Skeletal muscle satellite cell (primary cell): ENCODE results near the gene NAALADL2.
A peak's percentile ranks its signal among the peaks of the same experiment; 100 is the strongest.

Experiments used
- H3K27me3 ChIP-seq: 2 replicates; pipeline ENCODE4 v1.7.0; 2013; ENCODE audit warnings: low read length; ENCODE audit not compliant: control insufficient read depth, insufficient read depth
- H3K36me3 ChIP-seq: 2 replicates; pipeline ENCODE4 v1.7.0; 2013; ENCODE audit warnings: mild to moderate bottlenecking, control low read depth, low read length; ENCODE audit not compliant: insufficient read depth
- H3K4me1 ChIP-seq: 2 replicates; pipeline ENCODE4 v1.7.0; 2013; ENCODE audit warnings: low read length; ENCODE audit not compliant: control insufficient read depth, insufficient read depth
- H3K4me2 ChIP-seq: 2 replicates; pipeline ENCODE4 v1.7.0; 2013; ENCODE audit warnings: mild to moderate bottlenecking, low read length
- H3K4me3 ChIP-seq: 2 replicates; pipeline ENCODE4 v1.7.0; 2013; ENCODE audit warnings: low read length
- H3K9ac ChIP-seq: 2 replicates; pipeline ENCODE4 v1.7.0; 2013; ENCODE audit warnings: mild to moderate bottlenecking, low read depth, low read length, moderate library complexity
- H3K9me3 ChIP-seq: replicated peaks from 2 replicates; pipeline ENCODE4 v1.7.0; 2013; ENCODE audit warnings: mild to moderate bottlenecking, control low read depth, low read length

The NAALADL2 gene

DNA sequence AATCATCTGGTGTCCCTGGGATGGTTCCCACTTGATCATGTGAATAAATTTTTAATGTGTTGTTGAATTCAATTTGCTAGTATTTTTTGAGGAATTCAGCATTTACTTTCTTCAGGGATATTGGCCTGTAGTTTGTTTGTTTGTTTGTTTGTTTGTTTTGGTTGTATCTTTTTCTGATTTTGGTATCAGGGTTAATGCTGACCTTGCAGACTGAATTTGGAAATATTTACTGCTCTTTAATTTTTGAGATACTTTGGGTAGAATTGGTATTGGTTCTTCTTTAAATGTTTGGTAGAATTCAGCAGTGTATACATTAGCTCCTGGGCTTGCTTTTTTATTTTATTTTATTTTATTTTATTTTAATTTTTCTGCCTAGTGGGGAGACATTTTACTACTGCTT, 803.7 kb downstream of the NAALADL2 start:
- Histone ChIP-seq H3K4me3 (no peak overlapping the region), H3K4me2 (no peak overlapping the region), H3K27me3 (no peaks in the 10 kb centered on the region), H3K9ac (no peak overlapping the region), H3K36me3 (no peaks in the 10 kb centered on the region), H3K9me3 (no peaks in the 10 kb centered on the region), H3K4me1 (no peaks in the 10 kb centered on the region)

DNA sequence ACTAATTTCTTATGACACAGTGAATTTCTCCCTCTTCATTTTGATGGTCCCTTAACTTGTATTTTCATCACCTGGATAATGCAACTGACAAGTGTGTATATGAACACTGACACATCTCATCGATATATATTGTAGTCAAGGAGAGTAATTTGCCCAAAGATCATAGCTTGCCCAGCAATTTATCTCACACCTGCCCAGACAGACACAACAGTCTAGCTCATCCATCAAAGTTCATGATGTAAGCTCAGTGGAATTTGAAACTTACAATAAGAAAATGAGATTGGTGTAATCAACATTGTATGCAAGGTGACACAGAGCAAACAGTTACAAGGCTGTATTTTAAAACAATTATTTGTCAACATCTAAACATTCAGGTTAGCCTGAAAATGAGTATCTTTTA, 805.8 kb downstream of the NAALADL2 start:
- Histone ChIP-seq H3K9ac (no peak overlapping the region), H3K4me2 (no peak overlapping the region), H3K9me3 (no peaks in the 10 kb centered on the region), H3K27me3 (no peaks in the 10 kb centered on the region), H3K36me3 (no peaks in the 10 kb centered on the region), H3K4me1 (peaks cover 6% of the 10 kb centered on the region), H3K4me3 (no peak overlapping the region)

DNA sequence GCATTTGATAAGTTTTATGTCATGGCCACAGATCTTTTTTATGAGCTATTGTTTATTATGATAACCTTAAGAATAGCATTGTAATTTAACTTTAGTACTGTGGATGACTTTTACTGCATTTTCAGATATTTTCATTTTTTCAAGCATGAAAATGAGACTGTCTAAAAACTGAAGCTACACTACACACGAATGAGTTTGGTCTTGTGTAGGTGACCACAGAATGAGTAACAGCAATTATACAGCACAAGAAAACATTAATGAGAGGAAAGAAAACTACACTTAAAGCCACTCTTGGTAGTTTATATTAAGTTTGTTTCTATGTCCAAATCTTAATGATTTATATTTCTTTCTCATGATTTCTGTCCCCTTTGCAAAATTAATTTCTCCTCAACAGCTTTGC, 809.2 kb downstream of the NAALADL2 start:
- Histone ChIP-seq H3K27me3 (no peaks in the 10 kb centered on the region), H3K4me1 (peaks cover 24% of the 10 kb centered on the region), H3K9me3 (no peaks in the 10 kb centered on the region), H3K4me2 (no peak overlapping the region), H3K4me3 (no peak overlapping the region), H3K9ac (no peak overlapping the region), H3K36me3 (no peaks in the 10 kb centered on the region)

DNA sequence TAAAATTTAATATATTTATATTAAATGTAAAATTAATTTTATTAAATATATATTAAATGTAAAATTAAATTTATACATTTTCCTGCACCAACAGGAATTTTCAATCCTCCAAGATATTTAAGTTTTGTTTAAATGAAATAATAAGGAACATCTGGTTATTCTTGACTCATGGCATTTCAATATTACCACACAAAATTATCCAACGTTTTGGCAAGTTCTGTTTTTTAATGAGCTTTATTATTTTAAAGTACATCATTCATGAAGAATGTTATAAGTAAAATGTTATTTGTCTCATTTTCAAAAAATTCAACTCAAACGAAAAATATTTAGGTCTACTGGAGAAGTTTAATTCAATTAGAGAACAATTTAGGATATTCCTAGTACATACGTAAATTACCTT, 811.4 kb downstream of the NAALADL2 start:
- H3K27me3 ChIP-seq: no peaks in the 10 kb centered on the region

DNA sequence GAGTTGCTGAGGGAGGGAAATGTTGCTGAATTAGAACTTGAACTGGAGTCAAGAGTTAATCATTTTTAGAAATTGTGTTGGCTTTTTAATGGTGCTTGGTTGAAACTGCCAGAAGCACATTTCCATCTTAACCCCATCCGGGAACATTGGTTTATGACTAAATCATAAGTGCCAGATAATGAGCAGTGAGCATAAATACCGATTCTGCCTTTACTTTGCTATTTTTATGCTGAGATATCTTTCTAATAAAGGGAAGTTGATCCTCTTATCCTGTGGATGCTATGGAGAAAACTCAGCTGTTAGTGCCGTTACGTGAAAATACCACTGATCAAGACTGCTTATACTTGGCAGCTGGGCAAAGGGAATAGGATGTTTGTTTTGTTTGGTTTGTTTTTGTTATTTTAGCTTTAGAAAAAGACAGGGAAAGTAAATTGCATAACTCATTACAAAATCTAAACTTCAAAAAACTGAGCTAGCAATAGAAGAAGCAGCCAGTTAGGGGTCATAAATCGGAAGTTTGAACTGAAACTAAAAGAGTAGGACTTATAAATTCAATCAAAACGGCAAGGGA, 813.1 kb downstream of the NAALADL2 start:
- H3K4me2 ChIP-seq: peak overlapping the region; percentile 73
- H3K9ac ChIP-seq: peak overlapping the region; percentile 55
- peaks cover 24% of the 10 kb centered on the region for H3K4me1 ChIP-seq
- H3K4me3 ChIP-seq: peak overlapping the region; percentile 58
- no peaks in the 10 kb centered on the region for H3K9me3 ChIP-seq
- H3K27me3 ChIP-seq: no peaks in the 10 kb centered on the region
- H3K36me3 ChIP-seq: no peaks in the 10 kb centered on the region

More for the DNA sequence above, 811.4 kb downstream of the NAALADL2 start:
- H3K36me3 ChIP-seq: no peaks in the 10 kb centered on the region
- H3K4me1 ChIP-seq: peaks cover 24% of the 10 kb centered on the region
- H3K9me3 ChIP-seq: no peaks in the 10 kb centered on the region
- no peak overlapping the region for H3K4me3 ChIP-seq
- no peak overlapping the region for H3K4me2 ChIP-seq
- H3K9ac ChIP-seq: no peak overlapping the region

DNA sequence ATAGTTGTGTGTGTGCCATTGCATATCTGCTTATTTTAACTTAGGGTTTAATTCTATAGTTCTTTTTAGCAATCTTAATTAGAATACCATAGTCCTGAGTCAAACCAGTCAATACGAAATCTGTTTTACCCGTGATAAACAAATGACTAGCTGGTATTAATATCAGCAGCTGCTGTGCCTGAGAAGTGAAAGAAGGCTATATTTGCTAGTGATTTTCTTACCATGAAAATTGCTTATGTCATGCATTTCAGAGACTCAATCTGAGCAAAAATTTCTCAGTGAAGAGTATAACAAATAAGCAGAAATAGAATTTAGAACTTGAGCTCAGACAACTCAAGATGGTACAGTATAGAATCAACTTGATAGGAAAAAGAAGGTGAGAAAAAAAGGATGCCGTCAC, 820.4 kb downstream of the NAALADL2 start:
- Histone ChIP-seq H3K9ac (no peak overlapping the region), H3K4me1 (no peaks in the 10 kb centered on the region), H3K27me3 (no peaks in the 10 kb centered on the region), H3K4me2 (no peak overlapping the region), H3K9me3 (no peaks in the 10 kb centered on the region), H3K4me3 (no peak overlapping the region), H3K36me3 (no peaks in the 10 kb centered on the region)

DNA sequence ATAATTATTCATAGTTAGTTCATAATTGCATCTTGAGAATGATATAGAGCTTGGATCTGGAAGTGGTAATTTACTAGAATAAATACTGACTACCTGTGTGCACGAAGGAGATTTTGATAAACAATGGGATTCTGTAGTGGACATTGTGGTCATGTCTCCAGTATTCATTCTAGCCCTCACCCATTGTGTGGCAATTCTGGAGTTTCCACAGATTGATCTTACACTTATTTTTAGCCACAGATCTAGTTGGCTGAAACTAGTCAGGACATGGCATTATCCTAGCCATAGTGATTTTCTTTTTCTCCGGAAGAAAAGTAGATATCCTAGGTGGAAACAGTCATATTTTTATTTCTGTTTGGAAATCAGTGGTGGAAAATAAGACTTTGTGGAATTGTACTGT, 833.1 kb downstream of the NAALADL2 start:
- Histone ChIP-seq H3K4me3 (no peak overlapping the region), H3K36me3 (no peaks in the 10 kb centered on the region), H3K4me1 (no peaks in the 10 kb centered on the region), H3K4me2 (no peak overlapping the region), H3K9ac (no peak overlapping the region), H3K27me3 (no peaks in the 10 kb centered on the region), H3K9me3 (no peaks in the 10 kb centered on the region)

DNA sequence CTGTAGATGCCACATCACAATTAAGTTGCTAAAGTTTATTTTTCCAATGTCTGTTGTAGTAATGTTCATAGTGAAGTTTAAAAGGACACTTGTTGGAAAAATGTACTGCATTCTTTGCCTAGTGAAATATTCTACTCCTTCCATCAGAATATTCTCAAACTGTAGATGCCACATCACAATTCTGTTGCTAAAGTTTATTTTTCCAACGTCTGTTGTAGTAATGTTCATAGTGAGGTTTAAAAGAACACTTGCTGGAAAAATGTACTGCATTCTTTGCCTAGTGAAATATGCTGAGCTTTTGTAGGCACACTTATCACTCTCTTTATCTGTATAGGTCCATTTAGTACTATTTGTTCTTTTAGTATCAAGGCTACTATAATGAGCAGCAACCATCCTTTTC, 836.1 kb downstream of the NAALADL2 start:
- no peaks in the 10 kb centered on the region for H3K27me3 ChIP-seq
- H3K9me3 ChIP-seq: no peaks in the 10 kb centered on the region
- no peak overlapping the region for H3K4me3 ChIP-seq
- no peak overlapping the region for H3K4me2 ChIP-seq
- H3K36me3 ChIP-seq: no peaks in the 10 kb centered on the region
- no peak overlapping the region for H3K9ac ChIP-seq
- no peaks in the 10 kb centered on the region for H3K4me1 ChIP-seq

DNA sequence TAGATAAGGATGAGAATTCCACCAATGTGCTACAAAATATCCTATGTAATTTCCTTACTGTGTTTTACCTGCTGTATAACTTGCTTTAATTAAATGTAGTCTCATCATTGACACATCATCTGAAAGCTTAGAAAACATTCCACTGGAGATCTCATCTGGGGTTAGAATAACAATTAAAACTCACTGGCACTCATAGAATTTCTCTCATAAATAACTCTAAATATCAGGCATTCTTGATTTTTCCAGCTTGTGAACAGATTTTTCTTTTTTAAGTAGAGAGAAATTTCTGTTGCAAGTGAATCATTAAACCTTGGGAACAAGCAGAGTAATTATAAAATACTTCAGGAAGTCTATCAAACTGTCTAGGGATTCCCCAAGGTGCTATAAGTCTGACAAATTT, 843.8 kb downstream of the NAALADL2 start:
- H3K27me3 ChIP-seq: no peaks in the 10 kb centered on the region
- no peaks in the 10 kb centered on the region for H3K9me3 ChIP-seq
- no peaks in the 10 kb centered on the region for H3K4me1 ChIP-seq
- H3K4me2 ChIP-seq: no peak overlapping the region
- no peaks in the 10 kb centered on the region for H3K36me3 ChIP-seq
- no peak overlapping the region for H3K9ac ChIP-seq
- no peak overlapping the region for H3K4me3 ChIP-seq

DNA sequence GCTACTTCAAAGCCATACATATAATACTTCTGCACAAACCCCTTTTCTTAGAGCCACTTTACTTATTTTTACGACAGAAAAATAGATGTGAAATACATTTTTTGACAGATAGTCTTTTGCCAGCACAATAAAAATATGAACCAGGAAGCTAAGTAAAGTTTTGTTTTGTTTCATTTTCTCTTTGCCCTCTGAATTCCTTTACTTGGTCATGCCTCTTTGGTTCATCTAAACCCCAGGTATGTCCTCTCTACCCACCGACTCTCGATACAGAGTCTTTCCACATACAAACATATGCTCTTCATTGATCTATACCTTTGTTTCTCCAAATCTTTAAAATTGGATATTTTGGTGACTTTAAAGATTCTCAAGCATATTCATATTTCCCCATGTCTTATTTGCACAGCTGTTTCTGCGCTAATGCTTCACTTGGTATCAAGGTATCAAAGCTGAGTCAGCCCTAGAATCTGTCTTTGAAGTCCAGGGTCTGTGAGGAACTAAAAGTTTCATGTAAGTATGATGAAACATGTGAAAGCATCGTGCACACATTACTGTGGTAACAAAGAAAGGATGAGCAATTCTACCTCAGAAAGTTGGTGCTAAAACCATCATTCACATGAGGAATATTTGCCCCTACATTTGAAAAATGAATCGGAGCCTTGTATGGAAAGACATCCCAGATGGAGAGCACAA, 845.4 kb downstream of the NAALADL2 start:
- H3K9me3 ChIP-seq: no peaks in the 10 kb centered on the region
- H3K4me3 ChIP-seq: no peak overlapping the region
- no peaks in the 10 kb centered on the region for H3K36me3 ChIP-seq
- no peaks in the 10 kb centered on the region for H3K4me1 ChIP-seq
- H3K4me2 ChIP-seq: no peak overlapping the region
- H3K27me3 ChIP-seq: no peaks in the 10 kb centered on the region
- no peak overlapping the region for H3K9ac ChIP-seq

DNA sequence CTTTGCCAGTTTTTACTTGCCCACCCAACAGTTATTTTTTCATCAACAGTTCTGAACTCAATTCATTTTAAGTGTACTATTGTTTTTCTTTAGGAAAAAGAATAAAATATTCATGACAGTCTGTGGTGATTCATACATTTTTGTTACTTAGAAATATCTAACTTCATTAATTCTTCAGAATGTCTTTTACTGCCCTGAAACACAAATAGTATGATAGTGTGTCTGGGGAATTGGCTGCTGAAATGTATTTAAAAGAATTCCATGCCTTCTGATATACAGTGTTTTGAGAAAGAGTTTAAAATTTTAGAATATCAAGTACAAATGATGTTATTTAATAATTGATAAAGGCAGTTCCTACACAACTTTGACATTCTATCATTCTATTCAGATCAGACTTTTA, 854.1 kb downstream of the NAALADL2 start:
- Histone ChIP-seq H3K4me2 (no peak overlapping the region), H3K27me3 (no peaks in the 10 kb centered on the region), H3K9me3 (no peaks in the 10 kb centered on the region), H3K36me3 (no peaks in the 10 kb centered on the region), H3K9ac (no peak overlapping the region), H3K4me1 (peaks cover 4% of the 10 kb centered on the region), H3K4me3 (no peak overlapping the region)

DNA sequence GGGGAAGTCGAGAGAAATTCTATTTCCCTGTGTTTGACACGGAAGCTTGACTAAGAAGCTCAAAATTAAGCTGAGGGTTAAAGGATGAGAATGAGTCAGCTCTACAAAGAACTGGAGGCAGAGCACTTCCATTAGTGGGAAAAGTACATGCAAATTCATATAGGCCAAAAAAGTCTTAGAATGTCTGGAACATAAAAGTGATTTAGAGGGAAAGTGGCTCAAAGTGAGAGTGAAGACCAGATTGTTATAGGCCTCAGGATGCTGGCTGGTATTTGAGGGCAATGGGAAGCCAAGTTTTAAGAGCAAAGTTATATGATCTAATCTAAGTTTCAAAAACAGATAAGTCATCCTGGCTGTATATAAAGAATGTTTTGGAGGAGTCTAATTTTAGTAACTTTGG, 857.3 kb downstream of the NAALADL2 start:
- H3K27me3 ChIP-seq: no peaks in the 10 kb centered on the region
- H3K9me3 ChIP-seq: no peaks in the 10 kb centered on the region
- no peak overlapping the region for H3K4me3 ChIP-seq
- no peak overlapping the region for H3K4me2 ChIP-seq
- no peak overlapping the region for H3K9ac ChIP-seq
- H3K4me1 ChIP-seq: peaks cover 4% of the 10 kb centered on the region
- no peaks in the 10 kb centered on the region for H3K36me3 ChIP-seq
